ENCODE results near the gene ARSA. TPM values are rescaled to one million over a fixed set of nuclear protein-coding genes. Genes with fewer than 3 reads are reported as not detected.

ARSA gene
- total RNA-seq, 1 experiment from 2014 or later = 16.6 TPM

- ChIA-PET CTCF (no interaction called here), POLR2A (ENCODE audit: unreplicated experiment) (no interaction called here)
- Histone ChIP-seq H3K9me2 (ENCODE audit: insufficient read depth) (no peaks in the 10 kb centered on the region), H3F3A (ENCODE audit: insufficient read depth, low read depth) (peaks cover 17% of the 10 kb centered on the region; the same call in 1 of the 2 replicates), H3K4me3 (no peak overlapping the region), H2AFZ (no peak overlapping the region), H3K27me3 (ENCODE audit: insufficient read depth, low read depth) (peaks cover 51% of the 10 kb centered on the region), H3K4me1 (replicated peaks; ENCODE audit: insufficient read depth) (no peaks in the 10 kb centered on the region), H3K79me2 (ENCODE audit: low read depth) (no peaks in the 10 kb centered on the region), H3K27ac (no peak overlapping the region), H3K36me3 (ENCODE audit: low read depth) (no peaks in the 10 kb centered on the region), H4K20me1 (ENCODE audit: insufficient read depth) (no peaks in the 10 kb centered on the region; the same call in 1 of the 2 replicates), H3K4me2 (no peak overlapping the region), H3K9me3 (ENCODE audit: insufficient read depth, low read depth) (no peaks in the 10 kb centered on the region)
- intact Hi-C loops (cut with micrococcal nuclease; ENCODE audit: unreplicated experiment) = no loop called here
- BruUV-seq (replicated peaks) = no TSS peak
- TF ChIP-seq EZH2 (IDR thresholded peaks at IDR 0.05; ENCODE audit: low read depth) = no peak
- no peak for TF ChIP-seq CTCF (conservative IDR thresholded peaks at IDR 0.05)
- DNase-seq = no peak
These were observed 26.8 kb downstream of the ARSA start for GRCh38 chr22:50600967-50601668.

GRCh38 chr22:50600538-50600937, 27.4 kb downstream of the ARSA start, which contains the start of gene MAPK8IP2:
MAPK8IP2 (plus strand) TSS chr22:50600793; CDS start chr22:50600819, 26 bp downstream.
- no peaks in the 10 kb centered on the region for H3K4me1 ChIP-seq (replicated peaks; ENCODE audit: insufficient read depth)
- TF ChIP-seq EZH2 (IDR thresholded peaks at IDR 0.05; ENCODE audit: low read depth) (no peak), CTCF (conservative IDR thresholded peaks at IDR 0.05) (no peak)
- no peak for DNase-seq
- no peaks in the 10 kb centered on the region; the same call in 1 of the 2 replicates for H4K20me1 ChIP-seq (ENCODE audit: insufficient read depth)
- no peaks in the 10 kb centered on the region for H3K9me3 ChIP-seq (ENCODE audit: insufficient read depth, low read depth)
- ChIA-PET POLR2A (ENCODE audit: unreplicated experiment) (no interaction called here), CTCF (no interaction called here)
- no peaks in the 10 kb centered on the region for H3K36me3 ChIP-seq (ENCODE audit: low read depth)
- peaks cover 17% of the 10 kb centered on the region; the same call in 1 of the 2 replicates for H3F3A ChIP-seq (ENCODE audit: insufficient read depth, low read depth)
- no peak within 1 kb of the TSS for H3K4me3 ChIP-seq
- intact Hi-C loops (cut with micrococcal nuclease; ENCODE audit: unreplicated experiment) = no loop called here
- no peak within 1 kb of the TSS for H2AFZ ChIP-seq
- no TSS peak for BruUV-seq (replicated peaks)
- H3K27ac ChIP-seq = no peak within 1 kb of the TSS
- H3K4me2 ChIP-seq = peak within 1 kb of the TSS; percentile 44
- H3K79me2 ChIP-seq (ENCODE audit: low read depth) = no peaks in the 10 kb centered on the region
- H3K27me3 ChIP-seq (ENCODE audit: insufficient read depth, low read depth) = peaks cover 45% of the 10 kb centered on the region
- no peaks in the 10 kb centered on the region for H3K9me2 ChIP-seq (ENCODE audit: insufficient read depth)

GRCh38 chr22:50599816-50600455, 28.0 kb downstream of the ARSA start:
- BruUV-seq (replicated peaks) = no TSS peak
- no peaks in the 10 kb centered on the region for H3K36me3 ChIP-seq (ENCODE audit: low read depth)
- peak in 1 of 2 experiments; percentile 61 for DNase-seq
- peak overlapping the region; percentile 44 for H3K4me2 ChIP-seq
- no peaks in the 10 kb centered on the region for H3K9me2 ChIP-seq (ENCODE audit: insufficient read depth)
- no peak overlapping the region for H2AFZ ChIP-seq
- H3K79me2 ChIP-seq (ENCODE audit: low read depth) = no peaks in the 10 kb centered on the region
- CTCF ChIA-PET = interaction anchor here (0.7 kb wide), 1 partner anchor 66 kb away, joined by 3 read pairs; no protein-coding TSS in a partner anchor
- TF ChIP-seq CTCF (conservative IDR thresholded peaks at IDR 0.05) (no peak), EZH2 (IDR thresholded peaks at IDR 0.05; ENCODE audit: low read depth) (peak; percentile 83; the same call in 1 of the 2 replicates)
- H3K9me3 ChIP-seq (ENCODE audit: insufficient read depth, low read depth) = no peaks in the 10 kb centered on the region
- intact Hi-C loops (cut with micrococcal nuclease; ENCODE audit: unreplicated experiment) = no loop called here
- H3K4me1 ChIP-seq (replicated peaks; ENCODE audit: insufficient read depth) = no peaks in the 10 kb centered on the region
- H3K27me3 ChIP-seq (ENCODE audit: insufficient read depth, low read depth) = peaks cover 39% of the 10 kb centered on the region
- peaks cover 17% of the 10 kb centered on the region; the same call in 1 of the 2 replicates for H3F3A ChIP-seq (ENCODE audit: insufficient read depth, low read depth)
- H3K27ac ChIP-seq = no peak overlapping the region
- no peaks in the 10 kb centered on the region for H4K20me1 ChIP-seq (ENCODE audit: insufficient read depth)
- POLR2A ChIA-PET (ENCODE audit: unreplicated experiment) = no interaction called here
- no peak overlapping the region for H3K4me3 ChIP-seq
